Spinal cord (tissue), 10 donors: ENCODE results near the gene H2AZ1. TPM values are rescaled to one million over a fixed set of nuclear protein-coding genes. Genes with fewer than 3 reads are reported as not detected.

Experiments used
- DNase-seq, 6 donors: peaks; one replicate each; pipeline versions ENCODE4 v3.0.0 to v3.0.0-alpha.2; 2013 to 2015; ENCODE audit warnings: low spot score in 6 of 6, low read depth in 4 of 6
- H3K27ac ChIP-seq: one replicate; pipeline ENCODE4 v1.5.1; 2013; ENCODE audit warnings: low read depth, low read length, control low read depth
- H3K27me3 ChIP-seq: one replicate; pipeline ENCODE4 v1.6.1; 2013; ENCODE audit warnings: low read length; ENCODE audit not compliant: control insufficient read depth, insufficient read depth
- H3K36me3 ChIP-seq: one replicate; pipeline ENCODE4 v1.6.1; 2013; ENCODE audit warnings: low read length; ENCODE audit not compliant: control insufficient read depth, insufficient read depth
- H3K4me1 ChIP-seq: one replicate; pipeline ENCODE4 v1.6.1; 2013; ENCODE audit warnings: low read length; ENCODE audit not compliant: control insufficient read depth, insufficient read depth
- H3K4me3 ChIP-seq: one replicate; pipeline ENCODE4 v1.5.1; 2013; ENCODE audit warnings: low read depth, low read length, control low read depth
- H3K9me3 ChIP-seq: one replicate; pipeline ENCODE4 v1.6.1; 2013; ENCODE audit warnings: low read length; ENCODE audit not compliant: control insufficient read depth, insufficient read depth
- WGBS: methylation state at CpG from one replicate; pipeline ENCODE4 v1.1.5; 2013; ENCODE audit warnings: missing lambda C conversion rate; ENCODE audit not compliant: insufficient coverage; 5-methylcytosine and 5-hydroxymethylcytosine counted together
- long read RNA-seq, 4 donors: transcript quantifications; one replicate each; lab custom pipeline, GENCODE V29; 2026
- polyA plus RNA-seq, 2 donors: library from polyadenylated mRNA; unstranded; fragments of 120-200 nt; gene quantifications; one replicate each; pipeline ENCODE4 v1.2.1, GENCODE V29; 2013; ENCODE audit not compliant: insufficient read length in 2 of 2
- total RNA-seq, 2 donors: library from RNA; depleted of rRNA in 1 of 2; stranded (reverse); fragments of 120-200 nt in 1 of 2; fragments of >200 nt in 1 of 2; gene quantifications; one replicate each; pipeline versions ENCODE4 v1.2.3 to v1.2.4, GENCODE V29; 2013 to 2014
- donor health status: healthy.

The H2AZ1 gene
- total RNA-seq (100 to 1,000 TPM; 130 to 215 TPM), polyA plus RNA-seq (100 to 1,000 TPM; 260 to 280 TPM)
- long read RNA-seq, donor 1, transcript H2AFZ-204 (2 exons, 1,843 nt) = minor isoform, 5 of 247 reads
- long read RNA-seq, donor 1, transcript H2AFZ-201 (5 exons, 979 nt) = major isoform, 190 of 247 reads
- long read RNA-seq, donor 1, transcript H2AFZ-203 (4 exons, 1,254 nt) = minor isoform, 13 of 247 reads
- long read RNA-seq, donor 1, partial matches to known transcripts = 15 of 247 reads
- long read RNA-seq, donor 1, other reads (novel, unspliced or antisense) = 24 of 247 reads
- long read RNA-seq, donor 2, transcript H2AFZ-203 (4 exons, 1,254 nt) = minor isoform, 5 of 116 reads
- long read RNA-seq, donor 2, transcript H2AFZ-201 (5 exons, 979 nt) = major isoform, 110 of 116 reads
- long read RNA-seq, donor 2, partial matches to known transcripts = 0 of 116 reads
- long read RNA-seq, donor 2, other reads (novel, unspliced or antisense) = 0 of 116 reads
- long read RNA-seq, donor 3, transcript H2AFZ-203 (4 exons, 1,254 nt) = minor isoform, 12 of 163 reads
- long read RNA-seq, donor 3, transcript H2AFZ-201 (5 exons, 979 nt) = major isoform, 144 of 163 reads
- long read RNA-seq, donor 3, partial matches to known transcripts = 6 of 163 reads
- long read RNA-seq, donor 3, other reads (novel, unspliced or antisense) = 0 of 163 reads
- long read RNA-seq, donor 4, transcript H2AFZ-203 (4 exons, 1,254 nt) = minor isoform, 22 of 520 reads
- long read RNA-seq, donor 4, transcript H2AFZ-201 (5 exons, 979 nt) = major isoform, 417 of 520 reads
- long read RNA-seq, donor 4, partial matches to known transcripts = 18 of 520 reads
- long read RNA-seq, donor 4, other reads (novel, unspliced or antisense) = 62 of 520 reads

DNA sequence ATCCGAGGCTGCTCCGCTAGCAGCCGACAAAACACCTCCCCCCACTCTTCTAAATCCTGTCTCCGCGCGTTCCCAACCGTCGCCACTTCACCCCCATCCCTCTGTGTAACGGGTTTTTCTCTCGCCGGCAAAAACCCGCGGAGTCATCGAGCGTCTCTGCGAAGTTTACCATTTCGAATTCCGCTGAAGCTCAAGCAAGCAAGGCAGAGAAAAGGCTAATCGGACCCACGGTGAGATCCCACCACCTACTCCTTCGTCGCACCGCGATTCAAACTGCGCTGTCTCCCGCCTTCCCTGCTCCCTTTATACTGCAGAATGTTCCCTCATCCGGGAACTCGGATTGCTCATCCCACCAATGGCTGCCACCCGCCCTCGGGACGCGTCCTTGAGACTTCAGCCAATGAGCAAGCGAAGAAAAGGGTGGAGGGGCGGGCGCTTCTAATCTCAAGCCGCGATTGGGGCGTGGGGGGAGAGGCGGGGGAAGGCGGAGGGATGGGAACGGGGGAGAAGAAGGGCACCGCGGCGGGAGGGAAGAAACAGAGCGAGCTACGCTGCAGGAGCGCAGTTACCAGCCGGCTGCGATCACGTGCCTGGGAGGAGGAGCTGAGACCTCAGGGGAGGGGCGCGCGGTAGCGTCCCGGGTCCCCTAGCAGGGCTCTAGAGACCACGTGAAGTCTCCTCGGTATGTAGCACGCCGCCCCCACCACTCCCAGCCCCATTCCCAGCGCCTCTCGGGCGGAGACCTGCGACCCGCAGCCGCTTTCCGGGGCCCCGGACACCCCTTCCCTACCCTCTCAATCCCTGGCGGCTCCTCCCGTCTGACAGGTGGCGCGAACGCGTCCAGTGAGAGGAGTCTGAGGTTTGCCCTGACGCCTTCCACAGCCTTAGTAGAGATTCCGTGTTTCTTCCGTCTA, at the start of gene H2AZ1:
Gene H2AZ1, minus strand, starts transcription at position 277 of the 914 bp plus-strand sequence. Its CDS starts 105 bp downstream, at position 172.
- Histone ChIP-seq H3K4me3 (peak within 1 kb of the TSS; percentile 92), H3K27ac (peak within 1 kb of the TSS; percentile 99), H3K9me3 (no peaks in the 10 kb centered on the region), H3K27me3 (no peaks in the 10 kb centered on the region), H3K4me1 (peaks cover 4% of the 10 kb centered on the region), H3K36me3 (no peaks in the 10 kb centered on the region)
- under 1% methylated on average over 74 of the region's 76 CpGs for WGBS
- peak; percentile 93 to 100 (median 98) for DNase-seq

DNA sequence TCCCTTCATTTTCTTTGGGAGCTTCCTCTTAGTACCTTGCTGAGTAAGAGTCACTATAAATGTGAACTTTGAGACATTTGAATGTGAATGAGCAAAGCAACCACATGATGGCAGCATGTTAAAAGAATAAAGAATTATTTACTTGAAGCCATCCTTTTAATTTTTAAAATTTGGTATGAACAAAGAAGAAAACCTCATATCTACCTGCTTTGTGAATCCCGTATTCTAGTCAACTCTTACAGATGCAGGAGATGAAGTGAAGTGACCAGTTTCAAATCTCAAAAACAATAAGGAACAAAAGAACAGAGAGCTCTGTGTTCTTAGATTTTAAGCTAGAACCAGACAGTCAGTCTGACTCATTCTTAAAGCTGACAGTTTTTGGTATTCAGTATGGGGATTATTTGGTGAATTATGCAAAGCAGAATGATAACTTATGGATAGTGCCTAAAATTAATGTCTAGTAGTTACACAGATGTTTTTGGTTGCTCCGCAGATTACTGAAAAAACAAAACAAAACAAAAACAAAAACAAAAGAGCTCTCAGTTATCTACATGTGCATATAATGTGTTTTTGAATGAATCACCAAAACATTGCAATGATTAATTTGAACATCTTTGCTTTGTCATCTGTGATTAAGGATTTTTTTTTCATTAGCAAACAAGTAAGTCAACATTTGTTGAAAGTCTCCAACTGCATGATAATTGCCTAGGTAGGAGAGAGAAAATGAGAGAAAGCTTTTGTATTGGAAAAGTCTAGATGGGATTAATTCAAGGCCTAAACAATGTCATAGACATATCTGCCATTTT, 48.2 kb upstream of the H2AZ1 start:
- WGBS = no CpG with 5 or more reads among the region's 2 CpGs
- no peak overlapping the region for H3K4me3 ChIP-seq
- DNase-seq = peak in 5 of 6 donors; percentile 24 to 88 (median 38)

GRCh38 chr4:99991741-99992140, 41.7 kb upstream of the H2AZ1 start:
- Histone ChIP-seq H3K27ac (no peak overlapping the region), H3K36me3 (no peaks in the 10 kb centered on the region), H3K9me3 (no peaks in the 10 kb centered on the region), H3K4me3 (no peak overlapping the region), H3K27me3 (no peaks in the 10 kb centered on the region), H3K4me1 (no peaks in the 10 kb centered on the region)
- DNase-seq = peak in 1 of 6 donors; percentile 46
- WGBS = no CpG with 5 or more reads among the region's 3 CpGs

More for the DNA sequence above, 48.2 kb upstream of the H2AZ1 start:
- Histone ChIP-seq H3K9me3 (no peaks in the 10 kb centered on the region), H3K4me1 (no peaks in the 10 kb centered on the region), H3K27ac (no peak overlapping the region), H3K36me3 (no peaks in the 10 kb centered on the region), H3K27me3 (no peaks in the 10 kb centered on the region)

- Histone ChIP-seq H3K27me3 (no peaks in the 10 kb centered on the region), H3K4me1 (no peaks in the 10 kb centered on the region), H3K4me3 (no peak overlapping the region), H3K9me3 (no peaks in the 10 kb centered on the region), H3K36me3 (no peaks in the 10 kb centered on the region), H3K27ac (no peak overlapping the region)
- no peak for DNase-seq
These were observed 37.6 kb upstream of the H2AZ1 start for GRCh38 chr4:99987681-99988080.

DNA sequence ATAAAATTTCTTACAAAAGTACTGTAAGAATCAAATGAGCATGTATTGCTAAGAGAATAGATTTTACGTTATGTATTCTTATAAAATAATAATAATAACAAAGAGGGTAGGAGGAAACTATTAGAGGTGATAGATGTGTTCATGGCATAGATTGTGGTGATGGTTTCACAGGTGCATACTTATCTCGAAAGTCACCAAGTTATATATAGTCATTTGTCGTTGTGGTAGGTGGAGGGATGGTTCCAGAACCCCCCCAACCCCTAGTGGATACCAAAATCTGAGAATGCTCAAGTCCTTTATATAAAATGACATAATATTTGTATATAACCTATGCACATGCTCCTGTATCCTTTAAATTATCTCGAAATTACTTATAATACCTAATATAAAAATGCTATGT, 36.7 kb upstream of the H2AZ1 start:
- Histone ChIP-seq H3K9me3 (no peaks in the 10 kb centered on the region), H3K27me3 (no peaks in the 10 kb centered on the region), H3K4me3 (no peak overlapping the region), H3K36me3 (no peaks in the 10 kb centered on the region), H3K4me1 (no peaks in the 10 kb centered on the region), H3K27ac (no peak overlapping the region)
- no peak for DNase-seq
- no CpG with 5 or more reads among the region's 4 CpGs for WGBS

DNA sequence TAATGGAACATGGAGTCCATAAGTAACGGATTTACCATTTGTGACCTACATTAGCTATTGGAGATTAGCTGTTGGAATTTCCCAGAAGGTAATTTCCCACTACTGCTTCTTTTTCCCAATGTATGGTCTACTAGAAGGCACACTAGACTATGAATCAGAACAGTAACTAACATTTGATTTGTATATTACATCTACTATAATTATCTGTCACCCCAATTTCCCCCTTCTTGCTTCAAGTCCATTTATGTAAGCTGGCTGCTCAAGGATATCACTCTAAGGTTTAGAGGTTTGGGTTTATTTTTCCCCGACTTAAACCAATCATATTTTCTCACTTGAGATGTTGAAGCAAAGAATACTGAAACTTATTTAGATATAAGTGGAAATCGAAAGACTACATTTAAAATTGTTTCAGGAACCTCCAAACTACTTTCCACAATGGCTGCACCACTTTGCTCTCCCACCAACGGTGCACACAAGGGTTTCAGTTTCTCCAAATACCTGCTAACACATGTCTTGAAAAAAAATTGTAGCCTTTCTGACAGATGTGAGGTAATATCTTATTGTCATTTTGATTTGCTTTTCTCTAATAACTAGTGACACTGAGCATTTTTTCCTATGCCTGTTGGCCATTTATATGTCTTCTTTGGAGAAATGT, 33.3 kb upstream of the H2AZ1 start:
- no peak for DNase-seq
- Histone ChIP-seq H3K9me3 (no peaks in the 10 kb centered on the region), H3K36me3 (no peaks in the 10 kb centered on the region), H3K27ac (no peak overlapping the region), H3K4me3 (no peak overlapping the region), H3K4me1 (no peaks in the 10 kb centered on the region), H3K27me3 (no peaks in the 10 kb centered on the region)
- no CpG with 5 or more reads among the region's 4 CpGs for WGBS

- H3K4me3 ChIP-seq = no peak overlapping the region
- no peaks in the 10 kb centered on the region for H3K27me3 ChIP-seq
- no peaks in the 10 kb centered on the region for H3K36me3 ChIP-seq
- no peaks in the 10 kb centered on the region for H3K9me3 ChIP-seq
- no peak overlapping the region for H3K27ac ChIP-seq
- no peaks in the 10 kb centered on the region for H3K4me1 ChIP-seq
- no peak for DNase-seq
These were observed 29.8 kb upstream of the H2AZ1 start for GRCh38 chr4:99979872-99980271.

GRCh38 chr4:99971453-99972111, 21.5 kb upstream of the H2AZ1 start:
- WGBS = 98% methylated on average over 12 of the region's 12 CpGs

More at GRCh38 chr4:99971453-99972111, 21.5 kb upstream of the H2AZ1 start:
- Histone ChIP-seq H3K27ac (no peak overlapping the region), H3K9me3 (no peaks in the 10 kb centered on the region), H3K27me3 (no peaks in the 10 kb centered on the region), H3K4me1 (no peaks in the 10 kb centered on the region), H3K4me3 (no peak overlapping the region), H3K36me3 (no peaks in the 10 kb centered on the region)
- no peak for DNase-seq
